ENCODE data around the gene EHF. TPM values are rescaled to one million over a fixed set of nuclear protein-coding genes. Genes with fewer than 3 reads are reported as not detected.

Gene EHF
- total and polyA plus RNA-seq, 8 donors, result 9.9 to 53.1 (median 13.9) TPM

- Histone ChIP-seq H3K9me3 (no peaks in the 10 kb centered on the region), H3K27me3 (no peaks in the 10 kb centered on the region), H3K4me1 (peaks cover 0 to 11% of the 10 kb centered on the region in 2 donors), H3K36me3 (no peaks in the 10 kb centered on the region), H3K27ac (no peak overlapping the region), H3K4me3 (no peak overlapping the region)
- intact Hi-C loops (cut with DNase I), result no loop called here
- no peak for ATAC-seq
- TF ChIP-seq CTCF (IDR thresholded peaks at IDR 0.05), result no peak
- no peak for DNase-seq
Measured at GRCh38 chr11:34629711-34630110, 8.8 kb downstream of the EHF start.

GRCh38 chr11:34630544-34630943 is 9.7 kb downstream of the EHF start:
- no peak overlapping the region for H3K4me3 ChIP-seq
- H3K36me3 ChIP-seq, result no peaks in the 10 kb centered on the region
- H3K4me1 ChIP-seq, result peaks cover 0 to 14% of the 10 kb centered on the region in 2 donors
- no peaks in the 10 kb centered on the region for H3K9me3 ChIP-seq
- TF ChIP-seq CTCF (IDR thresholded peaks at IDR 0.05), result no peak
- no peak overlapping the region for H3K27ac ChIP-seq
- intact Hi-C loops (cut with DNase I), result no loop called here
- no peak for DNase-seq
- no peaks in the 10 kb centered on the region for H3K27me3 ChIP-seq
- ATAC-seq, result peak; percentile 34

GRCh38 chr11:34631297-34631696 is 10.4 kb downstream of the EHF start:
- intact Hi-C loops (cut with DNase I), result no loop called here
- Histone ChIP-seq H3K36me3 (no peaks in the 10 kb centered on the region), H3K27ac (peak overlapping the region; percentile 25 to 50), H3K27me3 (no peaks in the 10 kb centered on the region), H3K4me1 (peaks cover 0 to 14% of the 10 kb centered on the region in 2 donors), H3K4me3 (no peak overlapping the region), H3K9me3 (no peaks in the 10 kb centered on the region)
- no peak for TF ChIP-seq CTCF (IDR thresholded peaks at IDR 0.05)
- DNase-seq (no peak), ATAC-seq (no peak)

- Histone ChIP-seq H3K4me1 (peaks cover 0 to 14% of the 10 kb centered on the region in 2 donors), H3K9me3 (no peaks in the 10 kb centered on the region), H3K36me3 (no peaks in the 10 kb centered on the region), H3K27me3 (no peaks in the 10 kb centered on the region), H3K27ac (peak overlapping the region; percentile 25 to 50), H3K4me3 (no peak overlapping the region)
- TF ChIP-seq CTCF (IDR thresholded peaks at IDR 0.05), result no peak
- ATAC-seq (peak; percentile 59), DNase-seq (no peak)
- intact Hi-C loops (cut with DNase I), result no loop called here
Measured at GRCh38 chr11:34631737-34632104, 10.8 kb downstream of the EHF start.

- H3K4me3 ChIP-seq, result no peak overlapping the region
- intact Hi-C loops (cut with DNase I), result no loop called here
- no peaks in the 10 kb centered on the region for H3K36me3 ChIP-seq
- peak; percentile 57 for ATAC-seq
- H3K4me1 ChIP-seq, result peaks cover 0 to 14% of the 10 kb centered on the region in 2 donors
- H3K27me3 ChIP-seq, result no peaks in the 10 kb centered on the region
- peak overlapping the region; percentile 25 to 50 for H3K27ac ChIP-seq
- DNase-seq, result peak in 1 of 4 donors; percentile 56
- TF ChIP-seq CTCF (IDR thresholded peaks at IDR 0.05), result no peak
- no peaks in the 10 kb centered on the region for H3K9me3 ChIP-seq
Measured at GRCh38 chr11:34632105-34632791, 11.4 kb downstream of the EHF start.

Measured in left lung (tissue), 10 donors.